Naive thymus-derived CD4-positive, alpha-beta T cell (primary cell): ENCODE measurements around the gene TNK2. TPM values are rescaled to one million over a fixed set of nuclear protein-coding genes. Genes with fewer than 3 reads are reported as not detected.

Source experiments
- ATAC-seq: fragments of 150-1000 bp; cut with Tn5 transposase; 2 replicates; pipeline ENCODE4 v1.10.0; 2021; ENCODE audit warnings: mild to moderate bottlenecking, moderate library complexity
- CTCF ChIA-PET: fragments of 350-600 bp; sonication (Branson Sonifier 250); formaldehyde crosslinking; loops from one replicate; lab custom pipeline; 2021; ENCODE audit warnings: antibody characterized with exemption; lab: Charles Lee
- POLR2A ChIA-PET: fragments of 350-600 bp; sonication (Branson Sonifier 250); formaldehyde crosslinking; loops from one replicate; lab custom pipeline; 2021; ENCODE audit warnings: antibody characterized with exemption, inconsistent platforms; lab: Charles Lee
- DNase-seq, 9 donors: peaks; one replicate each; pipeline versions ENCODE4 v3.0.0 to v3.0.0-alpha.2; 2020 to 2022; ENCODE audit warnings: mixed read lengths in 1 of 9
- H3K27ac ChIP-seq: one replicate; pipeline ENCODE4 v1.7.0; 2013; ENCODE audit warnings: mild to moderate bottlenecking, low read depth, low read length, moderate library complexity
- H3K27me3 ChIP-seq, 2 donors: one replicate each; pipeline ENCODE4 v1.7.0; 2013; ENCODE audit warnings: low read length in 2 of 2, mild to moderate bottlenecking in 2 of 2, moderate library complexity in 2 of 2; ENCODE audit not compliant: control insufficient read depth in 2 of 2, insufficient read depth in 2 of 2
- H3K36me3 ChIP-seq, 3 experiments: 1 replicate in 2 of 3; 2 replicates in 1 of 3; pipeline ENCODE4 v1.7.0; 2013; ENCODE audit warnings: low read length in 3 of 3, mild to moderate bottlenecking in 3 of 3, moderate library complexity in 1 of 3; ENCODE audit not compliant: insufficient read depth in 3 of 3, control insufficient read depth in 2 of 3
- H3K4me1 ChIP-seq, 2 donors: one replicate each; pipeline ENCODE4 v1.7.0; 2013; ENCODE audit warnings: low read length in 2 of 2, mild to moderate bottlenecking in 2 of 2, moderate library complexity in 1 of 2; ENCODE audit not compliant: control insufficient read depth in 2 of 2, insufficient read depth in 2 of 2
- H3K4me3 ChIP-seq: 2 replicates; pipeline ENCODE4 v1.7.0; 2013; ENCODE audit warnings: mild to moderate bottlenecking, low read length
- H3K9me3 ChIP-seq, 3 experiments: 1 replicate in 2 of 3; 2 replicates in 1 of 3; pipeline ENCODE4 v1.7.0; 2013; ENCODE audit warnings: low read length in 3 of 3; ENCODE audit not compliant: control insufficient read depth in 2 of 3
- H3K27ac Mint-ChIP-seq, 9 donors: one replicate each; pipeline ENCODE4 v1.8.0; 2020 to 2022; ENCODE audit warnings: mixed read lengths in 9 of 9, mild to moderate bottlenecking in 8 of 9, moderate library complexity in 5 of 9, inconsistent platforms in 2 of 9
- H3K27me3 Mint-ChIP-seq, 5 donors: one replicate each; pipeline ENCODE4 v1.8.0; 2021 to 2022; ENCODE audit warnings: mixed read lengths in 5 of 5, mild to moderate bottlenecking in 1 of 5
- H3K36me3 Mint-ChIP-seq, 5 donors: one replicate each; pipeline ENCODE4 v1.8.0; 2020 to 2022; ENCODE audit warnings: mixed read lengths in 5 of 5, mild to moderate bottlenecking in 3 of 5, inconsistent platforms in 1 of 5
- H3K4me1 Mint-ChIP-seq, 7 donors: one replicate each; pipeline ENCODE4 v1.8.0; 2020 to 2022; ENCODE audit warnings: mixed read lengths in 7 of 7, mild to moderate bottlenecking in 3 of 7, inconsistent platforms in 1 of 7
- H3K4me3 Mint-ChIP-seq, 10 donors: one replicate each; pipeline ENCODE4 v1.8.0; 2020 to 2022; ENCODE audit warnings: mild to moderate bottlenecking in 10 of 10, mixed read lengths in 10 of 10, moderate library complexity in 6 of 10, inconsistent platforms in 2 of 10
- H3K9me3 Mint-ChIP-seq, 11 donors: one replicate each; pipeline ENCODE4 v1.8.0; 2020 to 2022; ENCODE audit warnings: mixed read lengths in 11 of 11, mild to moderate bottlenecking in 4 of 11, inconsistent platforms in 1 of 11, moderate library complexity in 1 of 11
- intact Hi-C, 2 donors: fragments of 100-400 bp; cut with micrococcal nuclease; formaldehyde crosslinking; loops; one replicate each; pipeline ENCODE4 v1.15.1; 2023
- polyA plus RNA-seq, 2 donors: library from polyadenylated mRNA; unstranded; fragments of 300-500 nt; fragmentation: Illumina TruSeq; gene quantifications; one replicate each; pipeline ENCODE4 v1.2.3, GENCODE V29; 2021
- total RNA-seq, 6 experiments: library from RNA in 5 of 6; stranded (reverse) in 5 of 6; gene quantifications; 1 replicate in 5 of 6; 2 replicates in 1 of 6; pipeline ENCODE4 v1.2.3 and lab custom pipeline; 2021 to 2026

The TNK2 gene
- total and polyA plus RNA-seq, 7 experiments from 2014 or later: 2.0 to 196 (median 184) TPM

- H3K4me3 ChIP-seq: no peak overlapping the region
- no peak overlapping the region for H3K27ac ChIP-seq
- no peaks in the 10 kb centered on the region for H3K27me3 ChIP-seq
- H3K9me3 Mint-ChIP-seq: peaks cover 0 to 1% (median 0%) of the 10 kb centered on the region in 11 donors
- H3K9me3 ChIP-seq: no peaks in the 10 kb centered on the region
- no peaks in the 10 kb centered on the region for H3K4me1 Mint-ChIP-seq
- ATAC-seq (no peak), DNase-seq (no peak)
- H3K27ac Mint-ChIP-seq: no peak overlapping the region
- POLR2A ChIA-PET: no interaction called here
- CTCF ChIA-PET: no interaction called here
- peak overlapping the region in 1 of 10 donors; percentile 7 for H3K4me3 Mint-ChIP-seq
- H3K36me3 ChIP-seq: no peaks in the 10 kb centered on the region
- intact Hi-C loops: no loop called here
- H3K36me3 Mint-ChIP-seq: no peaks in the 10 kb centered on the region
- H3K4me1 ChIP-seq: no peaks in the 10 kb centered on the region
- H3K27me3 Mint-ChIP-seq: peaks cover 0 to 12% (median 0%) of the 10 kb centered on the region in 5 donors
Measured at GRCh38 chr3:195823999-195824398, 84.4 kb downstream of the TNK2 start.

GRCh38 chr3:195823280-195823679 lies 85.1 kb downstream of the TNK2 start:
- no peaks in the 10 kb centered on the region for H3K36me3 Mint-ChIP-seq
- ATAC-seq (no peak), DNase-seq (no peak)
- H3K36me3 ChIP-seq: no peaks in the 10 kb centered on the region
- H3K9me3 ChIP-seq: no peaks in the 10 kb centered on the region
- no peak overlapping the region for H3K27ac ChIP-seq
- no peak overlapping the region for H3K4me3 Mint-ChIP-seq
- POLR2A ChIA-PET: no interaction called here
- H3K9me3 Mint-ChIP-seq: no peaks in the 10 kb centered on the region
- H3K4me1 ChIP-seq: no peaks in the 10 kb centered on the region
- no peak overlapping the region for H3K4me3 ChIP-seq
- peaks cover 0 to 12% (median 0%) of the 10 kb centered on the region in 5 donors for H3K27me3 Mint-ChIP-seq
- intact Hi-C loops: no loop called here
- H3K4me1 Mint-ChIP-seq: no peaks in the 10 kb centered on the region
- CTCF ChIA-PET: no interaction called here
- no peaks in the 10 kb centered on the region for H3K27me3 ChIP-seq
- no peak overlapping the region for H3K27ac Mint-ChIP-seq

GRCh38 chr3:195822131-195822696 lies 86.1 kb downstream of the TNK2 start:
- no peaks in the 10 kb centered on the region for H3K9me3 ChIP-seq
- intact Hi-C loops: no loop called here
- no peak overlapping the region for H3K4me3 ChIP-seq
- Mint-ChIP-seq H3K36me3 (no peaks in the 10 kb centered on the region), H3K4me1 (peaks cover 0 to 4% (median 0%) of the 10 kb centered on the region in 7 donors), H3K4me3 (no peak overlapping the region), H3K27me3 (peaks cover 0 to 12% (median 0%) of the 10 kb centered on the region in 5 donors), H3K27ac (no peak overlapping the region), H3K9me3 (no peaks in the 10 kb centered on the region)
- DNase-seq: no peak
- no peak for ATAC-seq
- CTCF ChIA-PET: no interaction called here
- POLR2A ChIA-PET: no interaction called here
- H3K36me3 ChIP-seq: no peaks in the 10 kb centered on the region
- H3K4me1 ChIP-seq: no peaks in the 10 kb centered on the region
- H3K27ac ChIP-seq: no peak overlapping the region
- H3K27me3 ChIP-seq: no peaks in the 10 kb centered on the region

GRCh38 chr3:195821403-195822130 lies 86.8 kb downstream of the TNK2 start:
- H3K4me3 ChIP-seq: no peak overlapping the region
- Mint-ChIP-seq H3K27me3 (peaks cover 0 to 12% (median 0%) of the 10 kb centered on the region in 5 donors), H3K4me1 (peaks cover 0 to 8% (median 0%) of the 10 kb centered on the region in 7 donors), H3K36me3 (no peaks in the 10 kb centered on the region), H3K4me3 (no peak overlapping the region), H3K9me3 (no peaks in the 10 kb centered on the region), H3K27ac (no peak overlapping the region)
- H3K27me3 ChIP-seq: no peaks in the 10 kb centered on the region
- CTCF ChIA-PET: no interaction called here
- H3K9me3 ChIP-seq: no peaks in the 10 kb centered on the region
- no peaks in the 10 kb centered on the region for H3K4me1 ChIP-seq
- intact Hi-C loops: no loop called here
- DNase-seq (no peak), ATAC-seq (no peak)
- H3K36me3 ChIP-seq: no peaks in the 10 kb centered on the region
- H3K27ac ChIP-seq: no peak overlapping the region
- POLR2A ChIA-PET: no interaction called here

- Mint-ChIP-seq H3K36me3 (no peaks in the 10 kb centered on the region), H3K27ac (no peak overlapping the region), H3K4me1 (peaks cover 0 to 12% (median 0%) of the 10 kb centered on the region in 7 donors), H3K4me3 (no peak overlapping the region), H3K27me3 (peaks cover 0 to 12% (median 0%) of the 10 kb centered on the region in 5 donors), H3K9me3 (no peaks in the 10 kb centered on the region)
- ChIA-PET CTCF (no interaction called here), POLR2A (no interaction called here)
- H3K27me3 ChIP-seq: no peaks in the 10 kb centered on the region
- ATAC-seq (no peak), DNase-seq (no peak)
- H3K27ac ChIP-seq: no peak overlapping the region
- intact Hi-C loops: no loop called here
- H3K9me3 ChIP-seq: no peaks in the 10 kb centered on the region
- H3K4me1 ChIP-seq: no peaks in the 10 kb centered on the region
- no peak overlapping the region for H3K4me3 ChIP-seq
- no peaks in the 10 kb centered on the region for H3K36me3 ChIP-seq
Measured at GRCh38 chr3:195820901-195821300, 87.5 kb downstream of the TNK2 start.

GRCh38 chr3:195820186-195820585 lies 88.2 kb downstream of the TNK2 start:
- CTCF ChIA-PET: no interaction called here
- no peaks in the 10 kb centered on the region for H3K36me3 Mint-ChIP-seq

GRCh38 chr3:195818301-195818700 lies 90.0 kb downstream of the TNK2 start:
- Mint-ChIP-seq H3K4me1 (peaks cover 0 to 12% (median 0%) of the 10 kb centered on the region in 7 donors), H3K27me3 (peaks cover 0 to 7% (median 0%) of the 10 kb centered on the region in 5 donors), H3K9me3 (no peaks in the 10 kb centered on the region), H3K36me3 (no peaks in the 10 kb centered on the region), H3K4me3 (no peak overlapping the region), H3K27ac (no peak overlapping the region)
- H3K4me1 ChIP-seq: no peaks in the 10 kb centered on the region
- H3K27ac ChIP-seq: no peak overlapping the region
- no peak overlapping the region for H3K4me3 ChIP-seq
- ATAC-seq (no peak), DNase-seq (no peak)
- ChIA-PET CTCF (no interaction called here), POLR2A (no interaction called here)
- no peaks in the 10 kb centered on the region for H3K27me3 ChIP-seq
- no peaks in the 10 kb centered on the region for H3K36me3 ChIP-seq
- intact Hi-C loops: no loop called here
- H3K9me3 ChIP-seq: no peaks in the 10 kb centered on the region

More at GRCh38 chr3:195820186-195820585, 88.2 kb downstream of the TNK2 start:
- ATAC-seq (no peak), DNase-seq (no peak)
- Mint-ChIP-seq H3K4me1 (peaks cover 0 to 12% (median 0%) of the 10 kb centered on the region in 7 donors), H3K9me3 (no peaks in the 10 kb centered on the region), H3K27ac (no peak overlapping the region), H3K27me3 (peaks cover 0 to 12% (median 0%) of the 10 kb centered on the region in 5 donors), H3K4me3 (no peak overlapping the region)
- no peak overlapping the region for H3K4me3 ChIP-seq
- POLR2A ChIA-PET: no interaction called here
- H3K27ac ChIP-seq: no peak overlapping the region
- H3K27me3 ChIP-seq: no peaks in the 10 kb centered on the region
- no peaks in the 10 kb centered on the region for H3K4me1 ChIP-seq
- intact Hi-C loops: no loop called here
- no peaks in the 10 kb centered on the region for H3K36me3 ChIP-seq
- no peaks in the 10 kb centered on the region for H3K9me3 ChIP-seq
